ENCODE data around the gene TRNAU1AP.
"Not testable (repeated sequence)": the region's sequence is repeated elsewhere in the genome, so short reads cannot be mapped to it uniquely, and the experiment has no call there.

TRNAU1AP gene

GRCh38 chr1:28552758-28553663 lies at the start of gene TRNAU1AP:
TRNAU1AP (plus strand) TSS chr1:28553085; CDS start chr1:28553111, 26 bp downstream.
- DNase-seq (ENCODE audit: low read depth in 2 of 2) = peak; percentile 96 to 97

GRCh38 chr1:28503117-28503516 lies 49.8 kb upstream of the TRNAU1AP start:
- no peak for DNase-seq (ENCODE audit: low read depth in 2 of 2)

- peak; percentile 88 for DNase-seq (ENCODE audit: low read depth in 2 of 2)
These were observed 47.3 kb upstream of the TRNAU1AP start, which contains the start of gene RCC1 for GRCh38 chr1:28505406-28506187. RCC1 (plus strand) TSS chr1:28506043; CDS start chr1:28529867, 23,824 bp downstream.

DNA sequence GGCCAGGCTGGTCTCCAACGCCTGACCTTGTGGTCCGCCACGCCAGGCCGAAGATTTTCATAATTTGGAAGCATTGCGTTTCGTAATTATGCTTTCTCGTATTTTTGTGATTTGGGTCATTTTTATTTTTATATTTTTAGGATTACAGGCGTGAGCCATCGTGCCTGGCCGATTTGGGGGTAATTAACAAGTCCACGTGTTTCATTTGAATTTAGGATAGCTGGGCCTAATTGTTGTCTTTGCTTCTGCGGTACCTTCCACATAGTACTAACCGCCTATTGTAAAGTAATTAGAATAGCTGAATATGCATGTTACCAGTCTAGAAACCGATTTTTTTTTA lies 46.0 kb upstream of the TRNAU1AP start:
- DNase-seq (ENCODE audit: low read depth in 2 of 2) = no peak

DNA sequence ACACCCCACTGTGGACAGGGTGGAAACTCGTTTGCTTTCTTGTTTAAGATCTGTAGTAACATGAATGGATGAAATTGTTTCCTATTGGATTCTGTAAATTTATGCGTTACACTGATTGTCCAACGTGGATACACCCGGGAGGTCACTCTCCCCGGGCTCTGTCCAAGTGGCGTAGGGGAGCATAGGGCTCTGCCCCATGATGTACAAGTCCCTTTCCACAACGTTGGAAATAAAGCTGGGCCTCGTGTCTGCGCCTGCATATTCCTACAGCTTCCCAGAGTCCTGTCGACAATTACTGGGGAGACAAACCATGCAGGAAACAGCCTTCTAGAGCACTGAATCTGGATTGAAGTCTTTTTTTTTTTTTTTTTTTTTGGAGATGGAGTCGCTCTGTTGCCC lies 45.6 kb upstream of the TRNAU1AP start:
- DNase-seq (ENCODE audit: low read depth in 2 of 2) = no peak

DNA sequence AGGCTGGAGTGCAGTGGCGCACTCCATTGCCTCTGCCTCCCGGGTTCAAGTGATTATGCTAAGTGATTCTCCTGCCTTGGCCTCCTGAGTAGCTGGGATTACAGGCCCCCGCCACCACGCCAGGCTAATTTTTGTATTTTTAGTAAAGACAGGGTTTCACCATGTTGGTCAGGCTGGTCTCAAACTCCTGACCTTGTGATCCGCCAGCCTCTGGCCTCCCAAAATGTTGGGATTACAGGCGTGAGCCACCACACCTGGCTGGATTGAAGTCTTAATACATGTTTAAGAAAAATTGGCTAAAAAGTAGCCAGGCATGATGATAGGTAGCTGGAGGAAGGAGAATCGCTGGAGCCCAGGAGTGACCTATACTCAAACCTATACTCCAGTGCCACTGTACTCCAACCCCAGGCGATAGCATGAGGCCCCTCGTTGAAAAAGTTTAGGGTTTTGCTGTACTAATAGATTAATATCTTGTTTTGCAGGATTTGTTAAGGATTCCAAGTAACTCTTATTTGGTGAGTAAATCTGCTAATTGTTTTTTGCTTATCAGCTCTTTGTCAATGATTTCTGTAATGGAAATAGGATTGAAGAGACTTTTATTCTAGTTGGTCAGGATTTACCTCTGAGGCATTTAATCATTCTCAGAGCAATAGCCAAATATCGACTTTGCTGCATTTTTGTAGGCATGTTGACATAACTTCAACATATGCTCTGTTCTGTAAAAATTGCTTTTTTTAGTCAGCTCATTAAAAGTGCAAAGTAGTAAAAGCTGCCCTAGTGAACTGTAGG lies 45.0 kb upstream of the TRNAU1AP start:
- no peak for DNase-seq (ENCODE audit: low read depth in 2 of 2)

DNA sequence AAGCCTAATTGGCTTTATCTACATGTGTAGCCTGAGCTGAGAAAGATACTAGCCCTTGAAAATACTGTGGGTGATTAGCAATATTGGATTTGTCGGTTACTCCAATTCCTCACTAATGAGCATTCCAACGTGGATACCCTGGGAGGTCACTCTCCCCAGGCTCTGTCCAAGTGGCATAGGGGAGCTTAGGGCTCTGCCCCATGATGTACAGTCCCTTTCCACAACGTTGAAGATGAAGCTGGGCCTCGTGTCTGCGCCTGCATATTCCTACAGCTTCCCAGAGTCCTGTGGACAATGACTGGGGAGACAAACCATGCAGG lies 44.5 kb upstream of the TRNAU1AP start:
- DNase-seq (ENCODE audit: low read depth in 2 of 2) = no peak

DNA sequence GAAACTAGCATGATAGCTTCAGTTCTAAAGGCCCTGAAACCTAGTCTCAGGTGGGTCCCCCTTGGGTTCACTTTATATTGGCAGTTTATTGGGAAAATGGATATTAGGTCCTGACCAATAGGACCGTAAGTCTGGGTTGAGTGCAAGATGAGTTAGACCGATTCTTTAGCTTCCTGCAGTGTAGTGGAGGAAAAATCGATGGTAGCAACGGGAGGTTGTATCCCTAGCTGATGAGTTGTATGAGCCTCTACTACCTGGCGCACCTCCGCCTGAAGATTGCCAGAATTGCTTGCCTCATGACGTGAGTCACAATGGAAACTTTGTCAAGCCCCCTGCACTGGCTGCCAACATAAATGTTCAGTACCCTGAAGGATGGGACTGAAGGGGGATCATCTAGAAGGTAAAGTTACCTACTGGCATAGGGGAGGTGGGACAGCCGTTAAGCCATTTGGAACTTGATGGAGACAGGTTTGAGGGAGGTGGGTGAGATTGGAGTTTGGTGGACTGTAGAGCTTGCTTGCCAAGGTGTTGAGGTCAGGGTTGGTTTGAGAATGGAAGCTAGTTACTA lies 43.1 kb upstream of the TRNAU1AP start:
- DNase-seq (ENCODE audit: low read depth in 2 of 2) = no peak

- DNase-seq (ENCODE audit: low read depth in 2 of 2) = peak in 1 of 2 donors; percentile 27
These were observed 42.5 kb upstream of the TRNAU1AP start for GRCh38 chr1:28510273-28510969.

DNA sequence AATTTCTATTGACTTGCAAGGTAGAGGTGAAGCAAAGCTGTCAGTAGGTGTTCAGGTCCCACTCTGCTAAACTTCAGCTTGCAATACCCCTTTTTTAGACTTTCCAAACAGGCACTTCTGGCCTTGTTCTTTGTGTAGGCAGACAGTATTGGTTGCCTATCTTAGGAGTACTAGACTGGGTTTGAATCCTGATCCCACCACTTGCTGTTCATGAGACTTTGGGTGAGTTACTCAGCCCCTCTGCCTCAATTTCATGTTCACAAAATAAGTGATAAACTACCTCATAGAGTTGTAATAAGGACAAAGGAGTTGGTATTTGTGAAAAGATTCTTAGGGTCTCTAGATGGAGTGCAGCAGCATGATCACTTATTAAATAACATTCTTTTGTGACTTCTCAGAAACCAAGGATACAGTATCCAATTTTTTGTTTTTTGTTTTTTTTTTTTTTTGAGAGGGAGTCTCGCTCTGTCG lies 41.9 kb upstream of the TRNAU1AP start:
- DNase-seq (ENCODE audit: low read depth in 2 of 2) = no peak

GRCh38 chr1:28512058-28512611 lies 40.8 kb upstream of the TRNAU1AP start:
- no peak for DNase-seq (ENCODE audit: low read depth in 2 of 2)

DNA sequence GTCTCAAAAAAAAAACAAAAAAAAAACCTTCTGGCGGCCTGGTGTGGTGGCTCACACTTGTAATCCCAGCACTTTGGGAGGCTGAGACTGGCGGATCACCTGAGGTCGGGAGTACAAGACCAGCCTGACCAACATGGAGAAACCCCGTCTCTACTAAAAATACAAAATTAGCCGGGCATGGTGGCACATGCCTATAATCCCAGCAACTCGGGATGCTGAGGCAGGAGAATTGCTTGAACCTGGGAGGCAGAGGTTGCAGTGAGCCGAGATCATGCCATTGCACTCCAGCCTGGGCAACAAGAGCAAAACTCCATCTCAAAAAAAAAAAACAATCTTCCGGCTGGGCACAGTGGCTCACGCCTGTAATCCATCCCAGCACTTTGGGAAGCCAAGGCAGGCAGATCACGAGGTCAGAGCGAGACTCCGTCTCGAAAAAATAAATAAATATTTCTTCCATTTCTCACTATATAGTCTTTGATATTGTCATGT lies 38.4 kb upstream of the TRNAU1AP start:
- not testable (repeated sequence) for DNase-seq (ENCODE audit: low read depth in 2 of 2)

GRCh38 chr1:28516518-28516956 lies 36.3 kb upstream of the TRNAU1AP start:
- no peak for DNase-seq (ENCODE audit: low read depth in 2 of 2)

GRCh38 chr1:28517649-28517999 lies 35.3 kb upstream of the TRNAU1AP start:
- no peak for DNase-seq (ENCODE audit: low read depth in 2 of 2)

DNA sequence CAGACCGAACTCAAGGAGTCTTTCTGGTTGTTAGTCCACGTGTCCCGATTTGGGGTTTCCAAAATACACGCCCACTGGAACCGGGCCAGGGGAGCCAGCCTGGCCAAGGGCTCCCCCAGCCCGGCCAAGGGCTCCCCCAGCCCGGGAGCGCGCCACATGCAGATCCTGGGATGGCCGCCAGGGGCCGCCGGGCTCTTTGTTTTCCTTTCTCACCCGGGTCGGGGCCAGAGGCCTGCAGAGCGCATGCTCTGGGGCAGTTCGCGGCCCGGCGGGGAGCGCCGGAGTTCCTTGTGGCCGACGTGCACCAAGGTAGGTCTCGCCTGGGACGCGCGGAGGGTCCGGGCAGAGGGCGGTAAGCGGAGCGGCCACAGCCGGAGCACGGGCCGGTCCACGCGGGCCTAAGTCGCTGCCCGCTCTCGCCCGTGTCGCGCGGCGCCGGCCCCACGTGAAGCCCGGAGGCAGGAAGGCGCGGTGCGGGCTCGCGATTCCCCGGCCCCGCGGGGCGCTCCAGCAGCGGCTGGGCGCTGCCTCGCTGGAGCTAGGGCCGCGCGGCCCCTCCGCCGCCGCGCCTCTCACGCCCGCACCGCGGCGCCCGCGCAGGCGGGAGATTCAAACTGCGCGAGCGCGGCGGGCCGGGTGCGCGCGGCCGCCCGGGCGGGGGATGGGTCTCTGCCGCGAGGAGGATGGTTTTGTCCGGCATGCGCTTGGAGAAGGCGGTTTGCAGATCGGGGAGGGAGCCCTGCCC lies 34.7 kb upstream of the TRNAU1AP start:
- peak; percentile 86 to 90 for DNase-seq (ENCODE audit: low read depth in 2 of 2)

DNA sequence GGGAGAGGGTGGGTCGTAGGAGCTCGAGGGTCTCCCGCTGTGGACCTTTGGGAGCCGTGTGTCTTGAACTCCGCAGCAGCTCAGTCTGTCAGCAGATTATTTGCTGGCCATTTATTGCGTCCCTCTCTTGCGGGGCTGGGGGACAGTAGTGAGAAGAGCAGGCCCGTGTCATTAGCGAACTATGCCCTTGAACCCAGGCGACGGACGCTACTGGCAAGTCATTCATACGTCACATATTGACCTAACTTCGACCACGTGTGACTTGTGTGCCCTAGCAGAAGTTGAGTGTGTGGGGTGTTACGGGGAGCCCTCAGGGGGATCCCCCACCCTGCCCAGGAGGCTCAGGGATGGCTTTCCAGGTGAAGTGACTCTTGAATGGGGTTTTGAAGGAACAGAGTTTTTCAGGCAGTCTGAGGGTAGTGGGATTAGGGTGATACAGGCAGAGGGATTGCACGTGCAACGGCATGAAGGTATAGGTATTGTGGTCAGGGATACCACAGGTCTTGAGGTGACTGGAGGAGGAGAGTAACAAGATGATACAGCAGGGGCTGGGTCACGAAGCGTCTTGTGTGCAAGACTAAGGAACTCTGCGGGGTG lies 34.0 kb upstream of the TRNAU1AP start:
- DNase-seq (ENCODE audit: low read depth in 2 of 2) = peak in 1 of 2 donors; percentile 40

GRCh38 chr1:28519946-28520725 lies 32.7 kb upstream of the TRNAU1AP start:
- no peak for DNase-seq (ENCODE audit: low read depth in 2 of 2)

GRCh38 chr1:28520796-28521195 lies 32.1 kb upstream of the TRNAU1AP start:
- DNase-seq (ENCODE audit: low read depth in 2 of 2) = not testable (repeated sequence)
